Astrocyte of the hippocampus (primary cell): Measurements from ENCODE around the gene SMIM24.
"Not testable (repeated sequence)": the region's sequence is repeated elsewhere in the genome, so short reads cannot be mapped to it uniquely, and the experiment has no call there.

Experiments used
- DNase-seq: peaks from one replicate; pipeline ENCODE4 v3.0.0; 2011; ENCODE audit warnings: low read depth, low spot score

SMIM24 gene

DNA sequence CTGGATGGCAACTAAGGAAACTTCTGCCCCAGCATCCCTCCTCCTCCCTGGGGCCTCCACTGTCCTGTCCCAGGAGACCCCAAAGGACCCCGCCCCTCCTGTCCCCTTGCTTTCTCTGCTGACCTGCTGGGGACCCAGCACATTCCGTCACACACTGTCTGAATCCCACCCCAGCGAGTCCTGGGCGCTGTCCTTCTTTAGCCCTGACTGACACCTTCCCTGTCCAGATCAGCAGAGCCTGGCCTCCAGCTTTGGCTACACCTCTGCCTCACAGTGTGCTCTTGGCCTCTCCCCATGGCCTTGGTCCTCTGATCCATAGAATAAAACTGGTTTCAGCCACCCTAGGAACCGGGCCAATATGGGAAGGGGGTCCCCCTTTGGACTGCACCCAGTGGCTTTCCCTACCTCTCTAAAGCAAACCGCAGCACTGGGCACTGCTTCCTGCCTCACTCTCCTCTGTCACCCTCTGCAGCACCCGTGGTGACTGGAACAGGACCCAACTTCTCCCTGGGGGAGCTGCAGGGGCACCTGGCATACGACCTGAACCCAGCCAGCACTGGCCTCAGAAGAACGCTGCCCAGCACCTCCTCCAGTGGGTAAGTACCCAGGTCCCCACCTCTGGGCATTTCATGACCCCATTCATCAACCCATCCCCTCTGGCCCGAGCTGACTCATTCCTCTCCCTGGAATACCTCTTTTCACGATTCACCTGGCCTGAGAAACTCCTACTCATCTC lies 46.4 kb downstream of the SMIM24 start:
- DNase-seq: no peak

DNA sequence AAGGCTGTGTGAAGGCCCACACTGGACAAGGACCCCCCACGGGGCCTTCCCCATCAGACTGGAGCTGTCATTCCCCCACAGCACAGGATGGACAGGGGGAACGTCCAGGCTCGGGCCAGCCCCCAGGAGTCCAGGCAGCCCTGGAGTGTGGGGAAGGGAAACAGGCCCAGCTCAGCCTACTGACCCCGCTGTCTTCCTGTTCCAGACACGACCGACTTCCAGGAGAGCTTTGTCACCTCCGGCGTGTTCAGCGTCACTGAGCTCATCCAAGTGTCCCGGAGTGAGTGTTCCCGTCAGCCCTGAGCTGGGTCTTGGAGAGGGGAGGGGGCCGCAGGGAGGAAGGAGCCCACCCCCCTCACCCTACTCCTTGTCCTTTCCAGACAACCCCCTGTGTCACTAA lies 47.0 kb downstream of the SMIM24 start:
- DNase-seq: no peak

DNA sequence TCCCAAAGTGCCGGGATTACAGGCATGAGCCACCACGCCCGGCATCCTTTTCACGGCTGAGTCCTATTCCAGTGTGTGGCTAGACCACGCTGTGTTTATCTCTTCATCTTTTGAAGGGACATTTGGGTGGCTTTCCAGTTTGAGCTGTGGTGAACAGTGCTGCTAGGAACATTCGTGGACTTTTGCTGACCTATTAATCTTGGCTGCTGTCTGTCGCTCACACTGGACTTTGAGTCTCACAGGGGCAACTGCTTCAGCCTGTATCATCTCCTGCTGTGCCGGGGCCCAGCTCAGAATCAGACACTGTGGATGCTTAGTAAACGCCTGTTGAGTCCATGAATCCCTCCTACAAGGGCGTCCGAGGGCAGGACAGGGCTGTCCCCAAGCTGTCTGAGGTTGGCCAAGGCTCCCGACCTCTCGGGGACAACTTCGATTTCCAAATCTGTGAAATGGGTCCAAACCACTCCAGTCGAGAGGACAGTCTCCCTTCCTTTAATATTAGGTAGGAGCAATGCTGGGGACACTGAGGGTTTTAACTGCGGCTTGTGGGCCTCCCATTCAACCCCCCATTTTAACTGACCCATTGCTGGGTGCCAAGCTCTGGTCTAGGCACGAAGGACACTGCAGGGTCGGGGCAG lies 48.4 kb downstream of the SMIM24 start:
- DNase-seq: no peak

DNA sequence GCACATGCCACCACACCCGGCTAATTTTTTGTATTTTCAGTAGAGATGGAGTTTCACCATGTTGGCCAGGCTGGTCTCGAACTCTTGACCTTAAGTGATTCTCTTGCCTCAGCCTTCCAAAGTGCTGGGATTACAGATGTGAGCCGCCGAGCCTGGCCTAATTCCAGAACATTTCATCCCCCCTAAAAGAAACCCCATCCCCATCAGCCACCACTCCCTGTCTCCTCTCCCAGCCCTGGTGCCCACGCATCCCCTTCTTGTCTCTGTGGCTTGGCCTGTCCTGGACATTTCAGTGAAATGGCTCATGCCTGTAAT lies 50.0 kb downstream of the SMIM24 start:
- DNase-seq: not testable (repeated sequence)

DNA sequence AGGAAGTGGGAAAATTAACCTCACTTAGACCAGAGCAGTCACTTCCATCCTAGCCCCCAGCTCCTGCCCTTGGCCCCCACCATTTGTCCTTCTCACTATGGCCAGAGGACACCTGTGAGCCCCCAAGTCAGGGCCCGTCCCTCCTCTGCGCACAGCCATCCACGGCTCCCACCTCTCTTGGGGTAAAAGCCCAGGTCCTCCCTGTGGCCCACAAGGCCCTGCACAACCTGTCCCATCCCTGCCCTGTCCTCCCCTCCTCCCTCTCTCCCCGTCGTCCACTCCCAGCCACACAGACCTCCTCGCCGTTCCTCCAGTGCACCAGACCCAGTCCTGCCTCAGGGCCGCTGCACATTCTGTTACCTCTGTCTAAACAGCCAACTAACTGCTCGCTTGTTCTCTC lies 53.9 kb downstream of the SMIM24 start:
- no peak for DNase-seq
